Effector memory CD4-positive, alpha-beta T cell (primary cell): ENCODE data around the gene ACTR1A.
"Not testable (repeated sequence)": the region's sequence is repeated elsewhere in the genome, so short reads cannot be mapped to it uniquely, and the experiment has no call there.

Source experiments
- DNase-seq, 3 donors: peaks; one replicate each; pipeline ENCODE4 v3.0.0-alpha.2; 2020
- H3K27ac ChIP-seq: 2 replicates; pipeline ENCODE4 v1.7.0; 2013; ENCODE audit warnings: mild to moderate bottlenecking, low read length, moderate library complexity; ENCODE audit not compliant: insufficient read depth, poor library complexity, severe bottlenecking
- H3K27me3 ChIP-seq: replicated peaks from 2 replicates; pipeline ENCODE4 v1.7.0; 2013; ENCODE audit warnings: mild to moderate bottlenecking, low read length; ENCODE audit not compliant: insufficient read depth, control insufficient read depth, poor library complexity, severe bottlenecking
- H3K36me3 ChIP-seq: 2 replicates; pipeline ENCODE4 v1.7.0; 2013; ENCODE audit warnings: mild to moderate bottlenecking, low read length, moderate library complexity; ENCODE audit not compliant: control insufficient read depth, insufficient read depth
- H3K4me1 ChIP-seq: 2 replicates; pipeline ENCODE4 v1.7.0; 2013; ENCODE audit warnings: low read length, mild to moderate bottlenecking; ENCODE audit not compliant: control insufficient read depth, insufficient read depth, poor library complexity, severe bottlenecking
- H3K4me3 ChIP-seq: 2 replicates; pipeline ENCODE4 v1.7.0; 2013; ENCODE audit warnings: low read length, low read depth, mild to moderate bottlenecking; ENCODE audit not compliant: insufficient read depth, poor library complexity, severe bottlenecking
- H3K9me3 ChIP-seq: 2 replicates; pipeline ENCODE4 v1.7.0; 2013; ENCODE audit warnings: mild to moderate bottlenecking, low read length, moderate library complexity; ENCODE audit not compliant: control insufficient read depth

The ACTR1A gene

GRCh38 chr10:102458656-102459055 is 43.9 kb downstream of the ACTR1A start:
- H3K4me3 ChIP-seq: no peak overlapping the region
- H3K36me3 ChIP-seq: peaks cover 4% of the 10 kb centered on the region
- no peaks in the 10 kb centered on the region for H3K27me3 ChIP-seq
- peaks cover 12% of the 10 kb centered on the region for H3K4me1 ChIP-seq
- DNase-seq: no peak
- no peak overlapping the region for H3K27ac ChIP-seq
- no peaks in the 10 kb centered on the region for H3K9me3 ChIP-seq

GRCh38 chr10:102457591-102458150 is 44.8 kb downstream of the ACTR1A start:
- H3K4me3 ChIP-seq: no peak overlapping the region
- H3K9me3 ChIP-seq: no peaks in the 10 kb centered on the region
- no peak overlapping the region for H3K27ac ChIP-seq
- no peaks in the 10 kb centered on the region for H3K27me3 ChIP-seq
- peaks cover 13% of the 10 kb centered on the region for H3K4me1 ChIP-seq
- peaks cover 9% of the 10 kb centered on the region for H3K36me3 ChIP-seq
- no peak for DNase-seq

GRCh38 chr10:102455893-102456471 is 46.5 kb downstream of the ACTR1A start:
- H3K4me3 ChIP-seq: no peak overlapping the region
- no peak overlapping the region for H3K27ac ChIP-seq
- H3K4me1 ChIP-seq: peaks cover 15% of the 10 kb centered on the region
- no peaks in the 10 kb centered on the region for H3K27me3 ChIP-seq
- no peaks in the 10 kb centered on the region for H3K9me3 ChIP-seq
- H3K36me3 ChIP-seq: peaks cover 12% of the 10 kb centered on the region
- DNase-seq: no peak

GRCh38 chr10:102454662-102455487 is 47.6 kb downstream of the ACTR1A start:
- H3K27me3 ChIP-seq, H3K27ac ChIP-seq, H3K4me3 ChIP-seq, H3K9me3 ChIP-seq, DNase-seq: not testable (repeated sequence)
- peaks cover 12% of the 10 kb centered on the region for H3K36me3 ChIP-seq
- H3K4me1 ChIP-seq: peaks cover 12% of the 10 kb centered on the region

- H3K27ac ChIP-seq: no peak overlapping the region
- no peaks in the 10 kb centered on the region for H3K9me3 ChIP-seq
Observed at GRCh38 chr10:102453502-102453901, 49.0 kb downstream of the ACTR1A start.

GRCh38 chr10:102452672-102453340 is 49.7 kb downstream of the ACTR1A start:
- Histone ChIP-seq H3K4me1 (peaks cover 17% of the 10 kb centered on the region), H3K36me3 (peaks cover 12% of the 10 kb centered on the region), H3K27me3 (no peaks in the 10 kb centered on the region), H3K4me3 (no peak overlapping the region), H3K9me3 (no peaks in the 10 kb centered on the region), H3K27ac (no peak overlapping the region)
- DNase-seq: peak; percentile 8 to 11 (median 11)

More at GRCh38 chr10:102453502-102453901, 49.0 kb downstream of the ACTR1A start:
- peaks cover 17% of the 10 kb centered on the region for H3K4me1 ChIP-seq
- no peaks in the 10 kb centered on the region for H3K27me3 ChIP-seq
- H3K4me3 ChIP-seq: no peak overlapping the region
- no peak for DNase-seq
- H3K36me3 ChIP-seq: peaks cover 12% of the 10 kb centered on the region

- DNase-seq: no peak
- H3K4me1 ChIP-seq: peaks cover 17% of the 10 kb centered on the region
- no peaks in the 10 kb centered on the region for H3K27me3 ChIP-seq
- H3K36me3 ChIP-seq: peaks cover 12% of the 10 kb centered on the region
- peak within 1 kb of the TSS; percentile 85 for H3K27ac ChIP-seq
- H3K9me3 ChIP-seq: no peaks in the 10 kb centered on the region
- H3K4me3 ChIP-seq: peak within 1 kb of the TSS; percentile 84
Observed at GRCh38 chr10:102451105-102451969, 51.2 kb downstream of the ACTR1A start, which contains the start of gene C10orf95. TSS of gene C10orf95 (minus strand) at chr10:102451543. CDS start at chr10:102451093, 450 bp downstream.

GRCh38 chr10:102450374-102451104 is 52.0 kb downstream of the ACTR1A start:
- Histone ChIP-seq H3K36me3 (peaks cover 8% of the 10 kb centered on the region), H3K27me3 (no peaks in the 10 kb centered on the region), H3K4me3 (peak overlapping the region; percentile 84), H3K27ac (peak overlapping the region; percentile 85), H3K9me3 (no peaks in the 10 kb centered on the region), H3K4me1 (peaks cover 17% of the 10 kb centered on the region)
- DNase-seq: peak; percentile 81 to 83 (median 82)

GRCh38 chr10:102450124-102450373 is 52.5 kb downstream of the ACTR1A start:
- H3K4me1 ChIP-seq: peaks cover 17% of the 10 kb centered on the region
- no peaks in the 10 kb centered on the region for H3K9me3 ChIP-seq
- H3K27me3 ChIP-seq: no peaks in the 10 kb centered on the region
- peaks cover 8% of the 10 kb centered on the region for H3K36me3 ChIP-seq
- peak overlapping the region; percentile 85 for H3K27ac ChIP-seq
- H3K4me3 ChIP-seq: peak overlapping the region; percentile 84
- DNase-seq: no peak
